Adrenal gland (tissue), 12 donors: ENCODE data around the gene FCHSD1. TPM values are rescaled to one million over a fixed set of nuclear protein-coding genes. Genes with fewer than 3 reads are reported as not detected.

Experiments
- DNase-seq, 7 donors: peaks; one replicate each; pipeline ENCODE4 v3.0.0-alpha.2; 2019 to 2020
- H3K27ac ChIP-seq, 5 donors: fragments of 200-600 bp; sonication (generic) in 4 of 5; 1 replicate in 3 of 5; 2 replicates in 2 of 5; pipeline versions ENCODE4 v1.5.1 to v1.8.0; 2016 to 2020; ENCODE audit warnings: mild to moderate bottlenecking in 1 of 5
- H3K27me3 ChIP-seq: fragments of 200-600 bp; 2 replicates; pipeline ENCODE4 v1.8.0; 2021
- H3K36me3 ChIP-seq, 2 donors: fragments of 200-600 bp; replicated peaks in 1 of 2; 1 replicate in 1 of 2; 2 replicates in 1 of 2; pipeline versions ENCODE4 v1.5.1 to v1.8.0; 2018 to 2022
- H3K4me1 ChIP-seq, 2 donors: fragments of 200-600 bp; replicated peaks in 1 of 2; 1 replicate in 1 of 2; 2 replicates in 1 of 2; pipeline versions ENCODE4 v1.5.1 to v1.8.0; 2018 to 2021
- H3K4me3 ChIP-seq, 4 donors: fragments of 200-600 bp; sonication (generic) in 3 of 4; one replicate each; pipeline ENCODE4 v1.5.1; 2016 to 2018
- H3K9me3 ChIP-seq, 3 donors: fragments of 200-600 bp; sonication (generic) in 1 of 3; replicated peaks in 1 of 3; 1 replicate in 2 of 3; 2 replicates in 1 of 3; pipeline versions ENCODE4 v1.5.1 to v1.8.0; 2016 to 2021
- CTCF ChIP-seq, 6 experiments: fragments of 450-650 bp in 4 of 6; fragments of 200-600 bp in 2 of 6; sonication (generic) in 1 of 6; IDR thresholded peaks; 1 replicate in 5 of 6; 2 replicates in 1 of 6; pipeline versions ENCODE4 v1.5.1 to v1.8.0; 2016 to 2021; ENCODE audit warnings: antibody characterized with exemption in 6 of 6, mild to moderate bottlenecking in 2 of 6, moderate library complexity in 1 of 6
- POLR2A ChIP-seq, 2 donors: fragments of 450-650 bp; IDR thresholded peaks; one replicate each; pipeline ENCODE4 v1.6.1; 2017; ENCODE audit warnings: antibody characterized with exemption in 2 of 2, mild to moderate bottlenecking in 2 of 2, moderate library complexity in 1 of 2
- WGBS, 4 donors: extraction: QIAGEN DNeasy Blood & Tissue Kit in 2 of 4; methylation state at CpG; one replicate each; pipeline versions ENCODE4 v1.1.5 to v1.1.7; 2013 to 2017; 5-methylcytosine and 5-hydroxymethylcytosine counted together
- intact Hi-C, 2 donors: fragments of 100-400 bp; cut with DNase I; formaldehyde crosslinking; loops; one replicate each; pipeline versions ENCODE4 v1.14.1 to v1.15.0; 2022 to 2023
- polyA plus RNA-seq, 3 donors: library from polyadenylated mRNA; stranded (reverse); fragments of 200-250 nt in 2 of 3; fragments of 350-450 nt in 1 of 3; fragmentation: Illumina TruSeq in 1 of 3; extraction: RNeasy Lipid Tissue Mini Kit (QIAGEN cat#74804) in 1 of 3; gene quantifications; one replicate each; pipeline ENCODE4 v1.2.3, GENCODE V29; 2013 to 2014
- total RNA-seq, 9 donors: library from RNA; depleted of rRNA in 4 of 9; stranded (reverse); fragments of >200 nt in 4 of 9; fragments of 120-200 nt in 1 of 9; fragmentation: NEBNext Ultra II Directional in 1 of 9; extraction: Animal tissue kit (Norgen Biotek cat#: 25700) in 1 of 9; gene quantifications; one replicate each; pipeline versions ENCODE4 v1.1.0 to v1.2.4, GENCODE V29; 2013 to 2023
- donor health status: healthy with polysubstance abuse.
- donor health status: Bipolar disorder and iron deficiency.
- donor health status: DM: yes; HTN: yes; CAD: no.
- donor health status: DM: no; HTN: no; CAD: no.
- donor health status: DM: no; HTN: no; CAD: no.
- donor health status: DM: yes; HTN: yes; CAD: no.

The FCHSD1 gene
- total and polyA plus RNA-seq, 12 donors, result 3.7 to 53.9 (median 16.9) TPM

GRCh38 chr5:141602606-141603005, 48.6 kb downstream of the FCHSD1 start:
- TF ChIP-seq CTCF (IDR thresholded peaks at IDR 0.05) (no peak), POLR2A (IDR thresholded peaks at IDR 0.05) (no peak)

GRCh38 chr5:141598391-141599345, 52.5 kb downstream of the FCHSD1 start:
- Histone ChIP-seq H3K27ac (peak overlapping the region in 1 of 5 donors; percentile 22), H3K4me1 (peaks cover under 1 to 12% of the 10 kb centered on the region in 2 donors)
- 61 to 76% (median 63%) methylated on average over 3 of the region's 3 CpGs for WGBS, 4 donors

More at GRCh38 chr5:141602606-141603005, 48.6 kb downstream of the FCHSD1 start:
- Histone ChIP-seq H3K27ac (no peak overlapping the region), H3K4me1 (peaks cover 3 to 47% of the 10 kb centered on the region in 2 donors), H3K4me3 (no peak overlapping the region), H3K36me3 (no peaks in the 10 kb centered on the region), H3K27me3 (no peaks in the 10 kb centered on the region), H3K9me3 (no peaks in the 10 kb centered on the region)
- DNase-seq, result no peak
- intact Hi-C loops, result no loop called here
- WGBS, 4 donors, result 80 to 97% (median 93%) methylated on average over 1 of the region's 1 CpG

GRCh38 chr5:141597814-141598213, 53.4 kb downstream of the FCHSD1 start:
- no peak overlapping the region for H3K27ac ChIP-seq
- intact Hi-C loops, result no loop called here
- peaks cover 0 to 10% of the 10 kb centered on the region in 2 donors for H3K4me1 ChIP-seq

More at GRCh38 chr5:141598391-141599345, 52.5 kb downstream of the FCHSD1 start:
- Histone ChIP-seq H3K27me3 (no peaks in the 10 kb centered on the region), H3K4me3 (no peak overlapping the region), H3K36me3 (no peaks in the 10 kb centered on the region), H3K9me3 (no peaks in the 10 kb centered on the region)
- intact Hi-C loops, result no loop called here
- no peak for TF ChIP-seq POLR2A (IDR thresholded peaks at IDR 0.05)
- no peak for TF ChIP-seq CTCF (IDR thresholded peaks at IDR 0.05)
- no peak for DNase-seq

More at GRCh38 chr5:141597814-141598213, 53.4 kb downstream of the FCHSD1 start:
- Histone ChIP-seq H3K9me3 (no peaks in the 10 kb centered on the region), H3K4me3 (no peak overlapping the region), H3K27me3 (no peaks in the 10 kb centered on the region), H3K36me3 (no peaks in the 10 kb centered on the region)
- no peak for DNase-seq
- TF ChIP-seq POLR2A (IDR thresholded peaks at IDR 0.05) (no peak), CTCF (IDR thresholded peaks at IDR 0.05) (no peak)
- 93 to 100% (median 98%) methylated on average over 2 of the region's 2 CpGs for WGBS, 4 donors
